GM18951 (cell line): Measurements from ENCODE around the gene KIAA0753.
"Not testable (repeated sequence)": the region's sequence is repeated elsewhere in the genome, so short reads cannot be mapped to it uniquely, and the experiment has no call there.

Source experiments
- POLR2A ChIP-seq: IDR thresholded peaks from 4 replicates; pipeline ENCODE4 v1.6.1; 2011; ENCODE audit warnings: mild to moderate bottlenecking; ENCODE audit not compliant: insufficient read length, insufficient read depth; ENCODE audit errors: extremely low read depth
- in situ Hi-C: fragments of 300-500 bp; cut with MboI; formaldehyde crosslinking; loops from one replicate; pipeline ENCODE4 v1.12.0; 2022; ENCODE audit warnings: low sequenced_read_pairs, mixed read lengths, inconsistent platforms; ENCODE audit not compliant: unreplicated experiment

KIAA0753 gene

GRCh38 chr17:6630390-6630789, 10.1 kb downstream of the KIAA0753 start:
- in situ Hi-C loops = no loop called here
- TF ChIP-seq POLR2A = no peak

DNA sequence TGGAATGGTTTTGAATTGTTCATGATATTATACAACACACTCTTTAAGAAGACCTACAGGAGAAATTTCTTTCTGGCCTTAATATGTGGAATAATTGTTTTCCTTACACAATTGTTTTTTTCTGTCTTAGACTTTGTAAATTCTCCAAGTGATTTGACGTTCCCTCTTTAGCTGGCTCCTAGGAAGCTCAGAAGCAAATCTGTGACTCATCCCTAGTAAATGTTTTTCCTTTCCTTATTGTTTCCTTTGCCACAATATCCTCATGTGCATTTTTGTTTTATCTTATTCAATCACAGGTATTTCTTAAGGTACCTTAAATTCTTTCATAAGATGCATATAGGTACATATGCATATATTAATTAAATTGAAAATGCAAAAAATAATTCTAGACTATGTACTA, 13.5 kb downstream of the KIAA0753 start:
- no peak for TF ChIP-seq POLR2A
- in situ Hi-C loops = no loop called here

GRCh38 chr17:6626616-6627015, 13.9 kb downstream of the KIAA0753 start:
- no peak for TF ChIP-seq POLR2A
- in situ Hi-C loops = no loop called here

GRCh38 chr17:6623941-6624340, 16.6 kb downstream of the KIAA0753 start:
- in situ Hi-C loops = no loop called here
- TF ChIP-seq POLR2A = no peak

- no peak for TF ChIP-seq POLR2A
- in situ Hi-C loops = no loop called here
Observed at GRCh38 chr17:6611231-6611630, 29.3 kb downstream of the KIAA0753 start.

DNA sequence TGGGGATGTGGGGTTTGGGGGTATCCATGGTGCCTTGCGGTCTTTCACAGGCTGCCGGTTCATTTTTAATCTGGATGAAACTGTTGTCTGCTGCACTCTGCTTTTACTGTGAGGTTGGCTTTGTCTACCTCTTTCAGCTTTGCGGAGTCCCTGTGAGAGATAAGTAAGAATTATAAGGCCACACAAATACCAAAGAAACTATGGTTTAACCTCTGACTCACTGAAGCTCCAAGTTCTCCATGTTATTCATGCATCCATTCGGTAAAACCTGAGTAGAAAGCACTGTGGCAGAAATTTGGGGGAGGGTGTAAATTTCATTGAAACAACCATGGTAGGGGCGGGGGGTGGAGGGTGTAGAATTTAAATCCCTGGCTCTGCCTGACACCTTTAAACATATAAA, 30.5 kb downstream of the KIAA0753 start:
- in situ Hi-C loops = no loop called here
- TF ChIP-seq POLR2A = no peak

DNA sequence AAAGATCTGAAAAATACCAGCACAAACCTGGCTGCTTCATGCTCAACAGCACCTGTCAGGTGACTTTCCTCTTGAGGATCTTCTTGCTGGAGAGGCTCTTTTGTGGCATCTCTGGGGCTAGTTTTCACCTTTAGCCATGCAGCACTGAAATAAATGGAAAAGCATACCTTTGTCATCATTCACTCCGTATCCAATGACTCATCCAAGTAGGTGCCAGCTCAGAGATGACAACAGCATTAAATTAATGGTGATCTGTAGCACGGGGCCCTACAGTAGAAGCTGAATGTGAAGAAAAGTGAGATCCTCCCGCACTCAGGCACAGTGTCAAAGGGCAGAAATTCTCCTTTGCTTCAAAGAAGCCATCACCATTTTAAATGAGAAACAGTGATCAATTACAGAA, 32.2 kb downstream of the KIAA0753 start:
- TF ChIP-seq POLR2A = no peak
- in situ Hi-C loops = no loop called here

DNA sequence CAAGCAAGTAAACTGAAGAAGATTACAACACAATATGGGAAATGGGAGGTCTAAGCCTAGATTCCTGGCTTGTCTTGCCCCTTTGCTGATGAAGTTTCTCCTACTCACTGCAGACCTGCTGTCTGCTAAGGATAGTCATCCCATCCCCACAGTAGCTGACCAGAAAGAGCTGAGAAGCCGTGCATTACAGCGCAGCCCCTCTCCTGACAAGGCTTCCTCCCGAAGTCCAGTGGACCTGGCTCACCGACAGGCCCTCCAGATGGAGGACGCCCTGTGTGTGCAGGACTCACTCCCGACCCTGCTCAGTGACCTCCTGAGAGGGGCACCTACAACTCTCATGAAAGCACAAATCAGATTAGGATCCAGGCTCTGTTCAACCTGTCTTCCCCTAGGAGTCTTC, 35.4 kb downstream of the KIAA0753 start:
- in situ Hi-C loops = no loop called here
- no peak for TF ChIP-seq POLR2A

- in situ Hi-C loops = no loop called here
- TF ChIP-seq POLR2A = no peak
Observed at GRCh38 chr17:6603744-6604325, 36.7 kb downstream of the KIAA0753 start.

DNA sequence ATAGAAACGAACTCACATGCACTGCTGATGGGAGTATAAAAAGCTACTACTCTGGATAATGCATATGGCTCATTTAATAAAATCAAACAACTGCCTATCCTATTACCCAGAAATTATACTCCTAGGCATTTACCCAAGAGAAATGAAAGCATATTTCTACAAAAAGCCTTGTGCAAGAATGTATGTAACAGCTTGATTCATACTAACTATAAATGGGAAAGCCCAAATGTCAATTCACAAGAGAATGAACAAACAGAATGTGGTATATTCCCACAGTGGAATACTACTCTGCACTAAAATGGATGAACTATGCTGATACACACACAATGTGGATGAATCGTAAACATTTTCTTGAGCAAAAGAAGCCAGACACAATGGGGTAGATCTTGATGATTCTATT, 38.4 kb downstream of the KIAA0753 start:
- in situ Hi-C loops = no loop called here
- no peak for TF ChIP-seq POLR2A

- TF ChIP-seq POLR2A = no peak
- in situ Hi-C loops = no loop called here
Observed at GRCh38 chr17:6599364-6599763, 41.1 kb downstream of the KIAA0753 start.

GRCh38 chr17:6597727-6598126, 42.8 kb downstream of the KIAA0753 start:
- in situ Hi-C loops = no loop called here

DNA sequence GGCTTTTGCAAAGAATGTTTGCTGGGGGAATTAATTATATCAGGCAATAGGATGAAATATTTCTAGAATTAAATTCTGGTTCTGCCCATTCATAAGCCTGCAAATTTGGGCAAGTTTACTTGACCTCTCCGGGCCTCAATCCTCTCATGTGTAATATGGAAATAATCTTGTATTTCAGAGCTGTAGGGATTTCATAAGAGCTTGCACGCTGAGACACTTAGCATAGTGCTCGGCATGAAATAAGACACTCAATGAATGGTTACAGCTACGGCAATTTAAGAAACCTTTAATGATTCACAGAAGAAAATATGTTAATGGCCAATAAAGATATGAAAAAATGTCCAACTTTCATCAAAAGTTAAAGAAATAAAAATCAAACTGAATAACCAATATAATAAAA, 43.6 kb downstream of the KIAA0753 start:
- in situ Hi-C loops = no loop called here
- no peak for TF ChIP-seq POLR2A

More at GRCh38 chr17:6597727-6598126, 42.8 kb downstream of the KIAA0753 start:
- TF ChIP-seq POLR2A = no peak

GRCh38 chr17:6596511-6596910, 44.0 kb downstream of the KIAA0753 start:
- in situ Hi-C loops = no loop called here
- TF ChIP-seq POLR2A = no peak

DNA sequence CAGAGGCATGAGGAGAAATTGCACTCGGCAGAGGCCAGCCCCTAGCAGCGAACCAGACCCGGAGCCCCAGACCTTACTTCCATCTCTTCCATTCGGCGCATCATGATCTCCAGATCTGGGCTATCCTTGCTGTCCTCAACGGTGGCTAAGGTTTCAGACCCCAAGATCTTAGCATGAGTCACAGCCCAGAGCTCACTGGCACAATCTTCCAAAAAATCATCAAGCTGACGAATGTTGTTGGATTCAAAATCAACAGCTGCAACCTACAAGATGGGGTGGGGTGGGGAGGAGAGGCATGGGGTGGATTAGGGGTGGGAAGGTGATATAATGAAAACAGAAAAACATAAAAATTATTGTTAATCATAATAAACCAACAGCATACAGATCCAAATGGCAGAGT, 44.4 kb downstream of the KIAA0753 start:
- TF ChIP-seq POLR2A = no peak
- in situ Hi-C loops = no loop called here

DNA sequence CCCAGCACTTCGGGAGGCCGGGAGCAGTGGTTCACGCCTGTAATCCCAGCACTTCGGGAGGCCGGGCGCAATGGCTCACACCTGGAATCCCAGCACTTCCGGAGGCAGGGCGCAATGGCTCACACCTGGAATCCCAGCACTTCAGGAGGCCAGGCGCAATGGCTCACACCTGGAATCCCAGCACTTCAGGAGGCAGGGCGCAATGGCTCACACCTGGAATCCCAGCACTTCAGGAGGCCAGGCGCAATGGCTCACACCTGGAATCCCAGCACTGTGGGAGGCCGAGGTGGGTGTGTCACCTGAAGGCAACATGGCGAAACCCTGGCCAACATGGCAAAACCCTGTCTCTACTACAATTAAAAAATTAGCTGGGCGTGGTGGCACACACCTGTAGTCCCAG, 47.1 kb downstream of the KIAA0753 start:
- in situ Hi-C loops = not testable (repeated sequence)

DNA sequence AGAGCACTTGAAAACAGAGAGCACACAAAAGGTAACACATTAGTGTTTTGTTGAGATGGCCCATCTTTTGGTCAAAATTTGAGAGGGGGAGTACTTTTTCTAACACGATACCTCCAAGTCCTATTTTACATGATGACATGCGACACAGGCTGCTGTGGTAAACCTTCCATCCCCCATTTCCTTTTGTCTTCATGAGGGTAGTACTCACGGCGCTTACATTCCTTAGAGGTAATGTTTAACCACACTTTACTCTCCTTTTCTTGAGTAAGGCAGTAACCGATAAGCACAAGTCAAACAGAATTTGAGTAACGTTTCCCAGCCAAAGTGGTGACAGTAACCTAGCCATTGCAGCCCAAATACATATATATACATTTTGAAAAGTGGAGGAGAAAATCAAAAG, 48.3 kb downstream of the KIAA0753 start:
- no peak for TF ChIP-seq POLR2A
- in situ Hi-C loops = no loop called here
